Measurements from ENCODE around the gene NPHP4. TPM values are rescaled to one million over a fixed set of nuclear protein-coding genes. Genes with fewer than 3 reads are reported as not detected.

The NPHP4 gene
- total RNA-seq, 1 donor from 2014 or later: 12.8 TPM

DNA sequence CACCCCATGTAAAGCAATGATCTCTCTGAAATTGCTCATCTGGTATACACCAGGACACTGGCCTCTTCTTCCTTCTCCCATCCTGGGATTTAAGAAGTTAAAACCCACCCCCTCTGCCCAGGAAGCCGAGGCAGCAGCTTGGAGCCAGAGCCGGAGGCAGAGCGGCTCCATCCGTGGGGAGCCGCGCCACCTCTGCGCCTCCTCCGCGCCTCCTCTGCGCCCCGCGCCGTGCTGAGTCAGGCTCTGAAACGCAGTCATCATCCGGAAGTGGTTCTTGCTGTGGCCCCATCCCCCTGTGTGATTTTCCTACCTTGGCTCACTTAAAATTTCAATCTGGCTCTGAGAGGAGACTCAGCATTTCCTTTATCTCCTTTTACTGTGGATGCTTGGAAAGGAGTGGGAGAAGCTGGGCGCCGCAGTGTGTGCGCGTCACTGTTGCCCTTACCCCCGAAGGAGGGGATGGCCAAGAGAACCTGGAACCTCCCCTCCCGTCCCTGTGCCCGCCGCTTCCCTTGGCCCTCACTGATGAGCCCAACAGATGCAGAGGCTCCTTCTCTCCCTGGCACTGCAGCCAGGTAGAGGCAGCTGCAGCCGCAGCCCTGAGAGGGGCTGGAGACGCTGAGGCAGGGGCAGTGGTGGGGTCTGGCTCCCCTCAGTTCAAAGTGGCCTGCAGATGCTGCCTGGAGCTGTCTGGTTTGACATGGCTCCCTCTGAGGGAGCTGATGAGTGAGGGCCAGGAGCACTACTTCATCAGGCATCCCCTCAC is 15.3 kb upstream of the NPHP4 start:
- DNase-seq (ENCODE audit: extremely low spot score, unreplicated experiment): no peak
- no peak overlapping the region for H3K27ac Mint-ChIP-seq (ENCODE audit: unreplicated experiment)
- TF ChIP-seq, protein P1, sequence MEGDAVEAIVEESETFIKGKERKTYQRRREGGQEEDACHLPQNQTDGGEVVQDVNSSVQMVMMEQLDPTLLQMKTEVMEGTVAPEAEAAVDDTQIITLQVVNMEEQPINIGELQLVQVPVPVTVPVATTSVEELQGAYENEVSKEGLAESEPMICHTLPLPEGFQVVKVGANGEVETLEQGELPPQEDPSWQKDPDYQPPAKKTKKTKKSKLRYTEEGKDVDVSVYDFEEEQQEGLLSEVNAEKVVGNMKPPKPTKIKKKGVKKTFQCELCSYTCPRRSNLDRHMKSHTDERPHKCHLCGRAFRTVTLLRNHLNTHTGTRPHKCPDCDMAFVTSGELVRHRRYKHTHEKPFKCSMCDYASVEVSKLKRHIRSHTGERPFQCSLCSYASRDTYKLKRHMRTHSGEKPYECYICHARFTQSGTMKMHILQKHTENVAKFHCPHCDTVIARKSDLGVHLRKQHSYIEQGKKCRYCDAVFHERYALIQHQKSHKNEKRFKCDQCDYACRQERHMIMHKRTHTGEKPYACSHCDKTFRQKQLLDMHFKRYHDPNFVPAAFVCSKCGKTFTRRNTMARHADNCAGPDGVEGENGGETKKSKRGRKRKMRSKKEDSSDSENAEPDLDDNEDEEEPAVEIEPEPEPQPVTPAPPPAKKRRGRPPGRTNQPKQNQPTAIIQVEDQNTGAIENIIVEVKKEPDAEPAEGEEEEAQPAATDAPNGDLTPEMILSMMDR (IDR thresholded peaks at IDR 0.05): no peak

DNA sequence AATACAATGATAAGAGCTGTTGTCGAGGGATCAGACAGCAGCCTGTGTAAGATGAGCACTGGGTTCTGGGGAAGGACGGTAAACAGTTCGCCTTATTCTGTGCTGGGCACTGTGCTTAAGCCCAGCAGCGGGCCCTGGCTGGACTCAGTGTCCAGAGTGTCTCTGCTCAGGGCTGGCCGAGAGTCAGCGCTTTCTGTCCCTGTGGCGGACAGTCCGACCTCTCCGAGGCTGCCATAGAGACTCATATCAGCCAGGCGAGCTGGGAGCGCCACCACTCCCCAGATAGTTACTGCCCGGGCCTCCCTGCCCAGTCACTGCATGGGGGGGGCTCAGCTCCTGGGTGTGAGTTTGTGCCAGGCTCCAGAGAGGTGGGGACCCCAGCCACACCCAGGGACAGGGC is 14.7 kb upstream of the NPHP4 start:
- H3K4me3 Mint-ChIP-seq (ENCODE audit: unreplicated experiment): no peak overlapping the region
- H3K4me1 Mint-ChIP-seq (ENCODE audit: unreplicated experiment): peaks cover 3% of the 10 kb centered on the region
- no peak for DNase-seq (ENCODE audit: extremely low spot score, unreplicated experiment)
- no peak overlapping the region for H3K27ac Mint-ChIP-seq (ENCODE audit: unreplicated experiment)
- TF ChIP-seq, protein P1 (IDR thresholded peaks at IDR 0.05): no peak
- H3K9me3 Mint-ChIP-seq (ENCODE audit: unreplicated experiment): no peaks in the 10 kb centered on the region
- H3K36me3 Mint-ChIP-seq (ENCODE audit: unreplicated experiment): no peaks in the 10 kb centered on the region
- H3K27me3 Mint-ChIP-seq (ENCODE audit: unreplicated experiment): no peaks in the 10 kb centered on the region

More for the DNA sequence above, 15.3 kb upstream of the NPHP4 start:
- peaks cover 3% of the 10 kb centered on the region for H3K4me1 Mint-ChIP-seq (ENCODE audit: unreplicated experiment)
- no peaks in the 10 kb centered on the region for H3K27me3 Mint-ChIP-seq (ENCODE audit: unreplicated experiment)
- no peaks in the 10 kb centered on the region for H3K9me3 Mint-ChIP-seq (ENCODE audit: unreplicated experiment)
- no peak overlapping the region for H3K4me3 Mint-ChIP-seq (ENCODE audit: unreplicated experiment)
- no peaks in the 10 kb centered on the region for H3K36me3 Mint-ChIP-seq (ENCODE audit: unreplicated experiment)

DNA sequence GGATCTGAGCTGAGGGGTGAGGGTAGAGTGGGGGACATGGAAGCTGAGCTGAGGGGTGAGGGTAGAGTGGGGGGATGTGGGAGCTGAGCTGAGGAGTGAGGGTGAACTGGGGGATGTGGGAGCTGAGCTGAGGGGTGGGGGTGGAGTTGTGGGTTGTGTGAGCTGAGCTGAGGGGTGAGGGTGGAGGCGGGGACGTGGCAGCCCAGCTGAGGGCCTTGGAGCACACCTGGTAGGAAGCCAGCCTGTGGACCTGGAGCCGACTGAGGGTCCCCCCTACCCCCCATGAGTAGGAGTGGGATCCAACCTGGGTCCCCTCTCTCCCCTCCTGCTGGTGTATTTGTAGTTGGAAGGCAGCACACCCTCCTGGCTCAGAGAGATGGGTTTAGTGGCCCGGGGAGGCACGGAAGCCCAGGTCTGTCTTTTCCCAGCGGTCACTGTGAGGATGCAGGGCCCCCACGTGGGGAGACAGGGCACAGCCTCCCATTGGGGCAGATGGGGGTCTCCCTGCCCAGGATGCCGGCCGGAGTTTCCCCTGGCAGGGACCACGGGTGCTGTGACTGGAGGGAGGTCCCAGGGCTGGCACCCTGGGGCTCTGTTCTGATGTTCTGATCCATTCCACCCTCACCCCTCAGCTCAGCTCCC is 13.2 kb upstream of the NPHP4 start:
- H3K4me1 Mint-ChIP-seq (ENCODE audit: unreplicated experiment): peaks cover 3% of the 10 kb centered on the region
- TF ChIP-seq, protein P1 (IDR thresholded peaks at IDR 0.05): no peak
- H3K9me3 Mint-ChIP-seq (ENCODE audit: unreplicated experiment): no peaks in the 10 kb centered on the region
- no peak for DNase-seq (ENCODE audit: extremely low spot score, unreplicated experiment)
- no peak overlapping the region for H3K27ac Mint-ChIP-seq (ENCODE audit: unreplicated experiment)
- no peaks in the 10 kb centered on the region for H3K27me3 Mint-ChIP-seq (ENCODE audit: unreplicated experiment)
- H3K4me3 Mint-ChIP-seq (ENCODE audit: unreplicated experiment): no peak overlapping the region
- H3K36me3 Mint-ChIP-seq (ENCODE audit: unreplicated experiment): no peaks in the 10 kb centered on the region

DNA sequence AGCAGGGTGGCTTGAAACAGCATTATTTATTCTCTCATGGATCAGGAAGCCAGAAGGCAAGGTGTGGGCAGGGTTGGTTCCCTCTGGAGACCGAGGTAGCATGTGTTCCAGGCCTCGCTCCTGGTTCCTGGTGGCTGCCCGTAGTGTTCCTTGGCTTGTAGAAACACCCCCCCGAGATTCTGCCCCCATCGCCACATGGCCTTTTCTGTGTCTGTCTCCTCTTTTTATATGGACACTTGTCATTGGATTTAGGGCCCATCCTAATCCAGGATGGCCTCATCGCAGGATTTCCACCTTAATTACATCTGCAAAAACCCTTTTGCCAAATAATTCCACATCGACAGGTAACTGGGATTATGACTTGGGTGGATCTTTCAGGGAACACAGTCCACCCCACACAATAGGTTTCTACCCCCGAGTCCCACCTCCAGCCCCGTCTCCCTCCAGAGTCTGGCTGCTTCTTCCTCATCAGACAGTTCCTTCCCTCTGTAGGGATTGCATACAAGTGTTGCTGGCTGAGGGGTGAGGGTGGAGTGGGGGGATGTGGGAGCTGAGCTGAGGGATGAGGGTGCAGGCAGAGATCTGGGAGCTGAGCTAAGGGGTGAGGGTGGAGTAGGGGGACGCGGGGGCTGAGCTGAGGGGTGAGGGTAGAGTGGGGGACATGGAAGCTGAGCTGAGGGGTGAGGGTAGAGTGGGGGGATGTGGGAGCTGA is 12.3 kb upstream of the NPHP4 start:
- Mint-ChIP-seq H3K4me1 (ENCODE audit: unreplicated experiment) (peaks cover 3% of the 10 kb centered on the region), H3K27ac (ENCODE audit: unreplicated experiment) (no peak overlapping the region), H3K36me3 (ENCODE audit: unreplicated experiment) (no peaks in the 10 kb centered on the region), H3K27me3 (ENCODE audit: unreplicated experiment) (no peaks in the 10 kb centered on the region), H3K4me3 (ENCODE audit: unreplicated experiment) (no peak overlapping the region), H3K9me3 (ENCODE audit: unreplicated experiment) (no peaks in the 10 kb centered on the region)
- TF ChIP-seq, protein P1 (IDR thresholded peaks at IDR 0.05): no peak
- no peak for DNase-seq (ENCODE audit: extremely low spot score, unreplicated experiment)
